ENCODE data around the gene PRR36. TPM values are rescaled to one million over a fixed set of nuclear protein-coding genes. Genes with fewer than 3 reads are reported as not detected.

The PRR36 gene
- total and polyA plus RNA-seq, 2 donors (not counting 1 experiment from before 2014, with no cell fraction given), result 0.01 TPM; not detected in 1

- Histone ChIP-seq H3K4me1 (ENCODE audit: control insufficient read depth in 2 of 2, insufficient read depth in 2 of 2, low read length in 2 of 2) (peaks cover 27 to 30% of the 10 kb centered on the region in 2 donors), H3K9ac (ENCODE audit: low read length) (peak overlapping the region; percentile 47), H3K27me3 (replicated peaks in 1 of 4; ENCODE audit: control extremely low read depth in 1 of 4, control insufficient read depth in 3 of 4, insufficient read depth in 4 of 4, low read length in 3 of 4) (peaks cover 0 to 88% (median 32%) of the 10 kb centered on the region in 4 experiments), H3K79me2 (ENCODE audit: control insufficient read depth, insufficient read depth, low read length) (no peaks in the 10 kb centered on the region), H3K9me3 (ENCODE audit: control extremely low read depth in 1 of 3, control insufficient read depth in 2 of 3, insufficient read depth in 1 of 3, low read length in 2 of 3) (peaks cover 0 to 32% (median 0%) of the 10 kb centered on the region in 3 donors), H2AFZ (ENCODE audit: insufficient read depth, low read depth, low read length, poor library complexity, severe bottlenecking) (peak overlapping the region; percentile 18), H3K36me3 (replicated peaks in 1 of 2; ENCODE audit: control extremely low read depth in 1 of 2, control insufficient read depth in 1 of 2, extremely low read depth in 1 of 2, insufficient read depth in 2 of 2, low read length in 1 of 2) (peaks cover 0 to 3% of the 10 kb centered on the region in 2 experiments), H4K20me1 (ENCODE audit: control insufficient read depth, insufficient read depth, low read length, poor library complexity, severe bottlenecking) (no peaks in the 10 kb centered on the region), H3K4me2 (replicated peaks; ENCODE audit: low read depth, low read length, poor library complexity, severe bottlenecking) (peak overlapping the region; percentile 80), H3K4me3 (ENCODE audit: control extremely low read depth in 1 of 5, extremely low read depth in 1 of 5, insufficient read depth in 1 of 5, low read depth in 2 of 5, low read length in 4 of 5) (peak overlapping the region in 3 of 5 experiments; percentile 35 to 60 (median 41)), H3K27ac (ENCODE audit: low read length in 2 of 2) (no peak overlapping the region)
- 18% methylated on average over 61 of the region's 63 CpGs for WGBS (ENCODE audit: insufficient coverage)
- CTCF ChIA-PET, result interaction anchor here (0.5 to 1.1 kb wide), 3 partner anchors 42 to 270 kb away, joined by 3 to 4 read pairs (median 3); partner anchors contain the start of gene MAP2K7
- Mint-ChIP-seq H3K27ac (no peak overlapping the region), H3K27me3 (peaks cover 26% of the 10 kb centered on the region), H3K9me3 (ENCODE audit: insufficient read depth) (no peaks in the 10 kb centered on the region), H3K4me3 (peak overlapping the region; percentile 74), H3K4me1 (peaks cover 14% of the 10 kb centered on the region)
- ATAC-seq (ENCODE audit: low read depth), result no peak
- intact Hi-C loops (cut with micrococcal nuclease), result no loop called here
- DNase-seq, result no peak
- no peak for TF ChIP-seq EZH2 (IDR thresholded peaks at IDR 0.05; ENCODE audit: borderline replicate concordance, insufficient read depth, low read depth, low read length, poor library complexity, severe bottlenecking)
- TF ChIP-seq CTCF (IDR thresholded peaks at IDR 0.05), result no peak
- POLR2A ChIA-PET, result interaction anchor here (0.6 to 1.1 kb wide), 4 partner anchors 9 to 59 kb away, joined by 3 to 7 read pairs (median 4); no protein-coding TSS in a partner anchor
Measured at GRCh38 chr19:7861619-7862412, 12.4 kb downstream of the PRR36 start.
